Islet precursor cell (in vitro differentiated cells): Measurements from ENCODE around the gene CD34.

Experiments used
- DNase-seq: peaks from one replicate; pipeline ENCODE4 v3.0.0-alpha.2; 2018

Gene CD34

DNA sequence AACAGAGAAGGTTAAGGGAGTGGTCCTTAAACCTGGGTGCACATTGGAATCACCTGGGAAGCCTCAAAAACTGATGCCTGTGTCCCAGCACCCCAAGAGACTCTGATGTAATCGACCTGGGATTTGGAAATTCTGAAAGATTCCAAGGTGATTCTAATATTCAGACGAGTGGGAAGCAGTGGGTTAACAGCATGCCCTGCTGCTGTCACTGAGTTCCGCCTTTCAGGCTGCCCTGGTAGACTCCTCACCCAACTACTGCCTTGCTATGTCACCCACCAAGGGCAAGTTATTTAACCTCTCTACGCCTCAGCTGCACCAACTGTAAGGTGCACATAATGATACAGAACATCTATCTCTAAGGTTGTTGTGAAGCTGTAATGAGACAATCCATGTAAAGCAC is 59.2 kb downstream of the CD34 start:
- DNase-seq, result no peak

DNA sequence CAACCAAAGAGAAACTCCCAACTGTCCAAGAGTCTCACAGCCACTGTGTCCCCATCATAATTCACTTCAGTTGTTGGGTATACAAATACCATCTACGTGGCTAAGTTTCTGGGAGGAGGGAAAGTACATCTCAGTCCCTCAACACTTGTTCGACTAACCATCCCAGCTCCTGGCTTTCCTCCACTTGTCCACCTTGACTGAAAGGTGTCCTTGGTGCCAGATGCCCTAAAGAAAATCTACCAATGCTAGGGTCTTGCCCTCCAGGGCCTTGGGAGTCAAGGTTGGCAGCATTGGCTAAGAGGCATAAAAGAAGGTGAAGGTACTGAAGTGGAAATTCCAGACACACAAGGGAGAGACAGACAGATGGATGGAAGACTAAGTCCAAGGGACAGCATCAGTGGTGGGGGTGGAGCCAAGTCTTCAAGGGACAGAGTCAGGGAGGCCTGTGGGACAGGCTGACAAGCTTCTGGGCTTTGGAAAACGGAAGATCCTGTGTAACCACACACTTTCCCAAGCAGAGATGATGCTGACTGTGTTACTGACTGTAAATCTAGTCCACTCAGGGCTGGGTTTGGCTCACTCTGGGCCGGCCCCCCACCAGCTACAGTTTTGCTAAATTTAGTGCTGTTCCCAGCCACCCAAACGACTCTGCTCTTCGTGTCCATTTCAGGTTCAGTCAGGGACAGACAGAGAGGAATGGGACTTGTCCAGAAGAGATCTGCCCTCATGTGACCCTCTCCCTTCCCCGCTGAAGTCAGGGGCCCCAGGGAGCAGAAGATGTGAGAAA is 60.1 kb downstream of the CD34 start:
- DNase-seq, result peak; percentile 29

DNA sequence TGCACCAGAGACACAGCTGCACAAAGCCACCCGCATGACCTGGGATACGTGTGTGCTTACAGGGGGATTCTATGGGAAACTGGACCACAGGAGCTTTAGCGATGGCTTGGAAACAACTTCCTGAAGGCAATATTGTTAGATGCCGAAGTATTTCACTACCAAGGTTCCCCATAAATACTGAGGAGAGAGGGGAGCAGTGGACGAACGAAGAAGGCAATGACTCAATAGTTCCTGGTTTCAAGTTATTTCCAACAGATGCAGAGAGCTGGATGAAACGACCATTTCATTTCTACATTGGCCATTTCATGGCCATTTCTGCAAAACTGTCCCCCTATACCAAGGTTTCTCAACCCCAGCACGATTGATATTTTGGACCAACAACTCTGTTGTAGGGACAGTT is 61.3 kb downstream of the CD34 start:
- no peak for DNase-seq

DNA sequence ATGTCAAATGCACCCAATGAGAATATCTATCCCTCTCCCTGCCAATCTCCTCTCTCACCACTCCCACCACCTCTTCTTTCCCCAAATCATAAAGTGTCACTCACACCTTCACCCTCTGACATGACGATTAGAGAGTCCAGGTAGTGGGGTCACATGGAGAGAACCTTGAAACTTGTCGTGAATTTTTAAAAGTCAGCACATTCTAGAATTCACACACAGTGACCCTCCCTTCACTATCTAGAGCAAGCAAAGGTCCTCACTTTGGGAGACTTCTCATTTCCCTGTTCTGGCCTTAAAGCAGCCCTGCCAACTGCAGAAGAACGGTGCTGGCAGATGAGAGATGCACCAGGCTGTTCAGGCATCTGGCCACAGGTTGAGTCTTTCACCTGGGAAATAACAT is 61.9 kb downstream of the CD34 start:
- no peak for DNase-seq

DNA sequence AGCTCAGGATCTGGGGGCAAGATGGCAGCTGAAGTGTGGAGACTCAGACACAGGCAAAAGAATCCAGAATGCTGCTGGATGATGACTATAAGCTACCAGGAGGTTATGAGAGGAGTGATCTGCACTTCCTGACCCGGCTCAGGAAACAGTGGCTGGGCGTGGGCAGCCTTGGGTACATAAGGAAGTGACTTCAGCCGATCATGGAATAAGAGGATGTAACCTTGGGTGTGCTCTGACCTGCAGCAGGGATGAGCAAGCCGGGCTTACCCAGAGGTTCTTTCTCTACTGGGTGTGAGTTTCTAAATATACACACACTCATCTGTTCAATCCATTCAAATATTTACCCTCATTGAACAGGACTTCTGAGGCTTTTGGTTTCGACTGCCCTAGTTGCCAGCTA is 62.7 kb downstream of the CD34 start:
- DNase-seq, result no peak

DNA sequence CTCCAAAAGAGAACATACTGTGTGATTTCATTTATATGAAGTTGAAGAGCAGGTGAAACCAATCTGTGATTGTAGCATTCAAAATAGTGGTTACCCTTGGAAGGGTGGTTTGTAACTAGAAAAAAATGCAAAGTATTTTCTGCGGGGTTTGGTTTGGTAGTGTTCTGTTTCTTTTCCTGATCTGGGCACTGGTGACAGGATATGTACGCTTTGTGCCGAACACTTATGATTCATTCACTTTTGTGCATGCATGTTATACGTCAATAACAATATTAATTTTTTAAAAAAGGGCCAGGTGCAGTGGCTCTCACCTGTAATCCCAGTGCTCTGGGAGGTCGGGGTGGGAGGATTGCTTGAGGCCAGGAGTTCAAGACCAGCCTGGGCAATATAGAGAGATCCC is 63.8 kb downstream of the CD34 start:
- no peak for DNase-seq

DNA sequence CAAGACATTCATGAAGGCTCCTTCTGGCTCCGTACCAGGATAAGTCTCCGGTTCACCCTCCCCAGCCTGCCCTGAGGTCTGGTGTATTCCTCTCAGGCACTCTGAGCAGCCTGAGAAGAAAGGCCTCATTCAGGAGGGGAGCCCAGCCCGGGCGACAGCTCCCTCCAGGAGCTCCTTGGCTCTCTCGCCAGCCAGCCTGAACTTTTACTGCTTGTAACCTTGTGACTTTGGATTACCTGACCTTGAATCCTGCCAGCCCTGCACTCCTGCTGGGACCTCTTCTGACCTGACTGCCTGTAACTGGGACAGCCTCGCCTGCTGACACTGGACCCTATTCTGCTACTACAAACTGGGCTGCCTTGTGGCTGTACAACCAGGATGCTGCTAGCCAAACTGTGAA is 65.8 kb downstream of the CD34 start:
- no peak for DNase-seq

DNA sequence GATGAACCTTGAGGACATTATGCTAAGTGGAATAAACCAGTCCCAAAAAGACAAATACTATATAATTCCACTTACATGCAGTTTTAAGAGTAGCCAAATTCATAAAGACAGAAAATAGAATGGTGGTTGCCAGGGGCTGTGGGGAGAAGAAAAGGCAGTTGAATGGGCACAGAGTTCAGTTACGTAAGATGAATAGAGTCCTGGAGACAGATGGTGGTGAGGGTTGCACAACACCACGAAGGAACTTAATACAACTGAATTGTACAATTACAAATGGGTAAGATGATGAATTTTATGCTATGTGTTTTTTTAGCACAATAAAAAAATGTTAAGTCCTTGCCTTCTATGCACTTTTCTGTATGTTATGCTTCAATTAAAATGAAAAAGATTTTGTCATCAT is 66.6 kb downstream of the CD34 start:
- DNase-seq, result no peak

DNA sequence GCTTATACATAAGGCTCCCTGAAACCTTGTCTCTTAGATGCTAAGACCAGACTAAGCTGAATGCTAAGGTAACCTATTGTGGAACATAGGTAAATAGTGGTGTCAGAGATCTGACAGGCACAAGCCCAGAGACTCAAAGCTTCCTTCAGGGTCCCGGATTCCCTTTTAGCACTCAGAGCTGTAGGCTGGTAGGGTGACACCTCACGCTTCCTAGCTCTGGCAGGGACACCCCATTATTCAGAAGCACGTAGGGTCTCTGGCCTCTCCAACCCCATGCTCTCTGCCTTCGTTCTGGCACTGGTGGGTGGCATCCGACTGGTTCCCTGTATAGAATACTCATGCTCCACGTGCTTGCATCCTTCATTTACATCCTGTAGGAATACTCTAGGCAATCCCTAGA is 68.4 kb downstream of the CD34 start:
- no peak for DNase-seq

DNA sequence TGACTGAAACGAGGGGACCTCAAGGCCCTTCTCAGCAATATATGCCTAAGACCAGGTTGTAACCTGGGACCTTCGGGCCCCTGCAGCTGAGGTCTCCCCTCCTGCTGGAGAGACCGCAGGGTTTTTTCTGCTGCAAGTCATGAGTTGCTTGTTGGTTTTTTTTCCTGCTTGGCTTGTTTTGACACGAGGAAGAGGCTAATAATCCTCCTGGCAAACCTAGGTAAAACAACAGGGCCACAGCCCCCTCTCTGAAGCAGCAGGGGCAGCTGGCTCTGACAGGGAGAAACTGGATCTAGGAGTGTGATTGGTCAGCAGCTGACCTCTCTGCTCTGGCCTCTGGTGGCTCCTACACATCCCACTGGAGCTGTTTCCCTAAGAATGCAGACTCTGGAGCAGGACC is 69.0 kb downstream of the CD34 start:
- no peak for DNase-seq

DNA sequence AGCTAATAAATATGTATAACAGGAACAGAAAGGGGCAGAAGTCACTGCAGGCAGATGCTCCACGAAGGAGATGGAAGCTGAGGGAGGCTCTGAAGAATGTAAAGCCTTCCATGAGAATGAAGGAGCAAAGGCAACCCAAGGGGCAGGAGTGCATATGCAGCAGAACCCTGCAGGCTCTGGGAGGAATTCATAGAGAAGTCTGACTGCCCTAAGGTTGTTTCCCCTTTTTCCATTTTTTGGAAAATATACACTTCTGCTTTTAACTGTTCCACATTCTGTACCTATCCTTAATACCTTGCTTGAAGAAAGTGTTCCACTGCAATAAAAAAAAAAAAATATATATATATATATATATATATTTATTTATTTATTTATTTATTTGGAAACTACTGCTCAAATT is 69.6 kb downstream of the CD34 start:
- no peak for DNase-seq

DNA sequence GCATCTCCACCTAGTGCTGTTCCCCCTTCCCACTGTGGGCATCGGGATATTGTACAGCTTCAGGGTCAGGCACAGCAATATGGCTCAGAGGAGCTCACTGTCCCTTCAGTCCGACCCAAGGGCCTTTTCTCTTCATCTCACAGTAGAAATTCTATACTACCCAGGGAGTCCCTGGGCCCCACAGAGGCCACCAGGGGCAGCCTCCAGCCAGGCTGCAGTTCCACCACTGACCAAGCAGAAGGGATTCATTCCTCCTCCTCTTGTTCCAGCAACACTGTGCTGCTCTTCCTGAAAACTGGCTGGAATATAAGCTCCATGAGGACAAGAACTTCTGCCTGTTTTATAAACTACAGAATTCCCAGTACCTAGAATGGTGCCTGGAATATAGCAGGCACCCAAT is 70.5 kb downstream of the CD34 start:
- no peak for DNase-seq

DNA sequence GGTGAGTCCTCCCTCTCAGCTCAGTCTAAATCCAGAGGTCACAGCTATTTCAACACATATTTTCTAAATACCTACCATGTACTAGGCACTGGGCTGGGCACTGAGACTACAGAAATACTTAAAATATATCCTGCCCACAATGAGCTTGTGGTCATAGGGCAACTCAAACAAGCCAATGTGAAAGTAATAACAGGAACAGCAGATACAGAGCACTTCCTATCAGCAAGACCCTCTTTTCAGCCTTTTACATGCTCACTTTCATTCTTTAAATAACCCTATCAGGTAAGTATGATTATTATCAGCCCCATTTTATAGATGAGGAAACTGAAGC is 71.9 kb downstream of the CD34 start:
- DNase-seq, result no peak

DNA sequence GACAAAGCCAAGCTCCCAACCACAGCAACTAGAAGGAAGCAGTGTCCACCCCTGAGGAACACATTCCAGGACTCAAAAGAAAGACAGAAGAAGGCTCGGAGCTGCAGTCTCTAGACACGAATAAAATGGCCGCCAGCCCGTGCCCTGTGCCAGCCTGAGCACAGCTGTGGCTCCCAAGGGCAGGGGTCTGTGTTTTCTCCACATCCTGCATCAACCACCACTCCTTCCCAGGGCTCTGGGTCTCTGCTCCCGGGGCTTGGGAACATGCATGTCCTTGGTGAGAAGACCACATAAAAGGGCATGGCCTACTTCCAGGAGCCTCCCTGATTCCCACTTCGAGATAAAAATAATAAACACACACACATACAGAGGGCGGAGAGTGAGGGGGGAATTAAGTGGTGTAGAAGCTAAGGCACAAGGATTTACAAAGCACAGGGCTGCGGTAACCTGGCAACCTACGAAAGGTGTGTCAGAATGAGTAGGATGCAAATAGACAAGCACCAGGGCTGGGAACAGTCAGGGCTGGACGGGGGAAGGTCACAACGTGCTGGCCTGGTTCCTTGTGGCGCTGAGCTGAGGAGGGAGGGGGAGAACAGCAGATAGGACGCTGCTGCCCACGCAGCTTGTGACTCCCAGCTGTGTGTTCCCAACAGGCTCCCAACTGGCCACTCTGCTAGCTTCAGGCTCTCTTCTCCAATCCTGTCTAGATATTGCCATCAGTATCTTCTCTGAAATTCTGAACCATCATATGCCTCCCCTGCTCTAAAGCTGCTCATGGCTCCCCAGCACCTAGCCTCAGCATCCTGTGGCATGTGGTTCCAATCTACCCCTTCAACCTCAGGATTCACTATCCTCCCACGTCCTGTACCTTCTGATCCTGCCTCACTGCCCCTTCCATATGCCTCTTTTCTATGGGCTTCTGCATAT is 72.5 kb downstream of the CD34 start:
- no peak for DNase-seq

DNA sequence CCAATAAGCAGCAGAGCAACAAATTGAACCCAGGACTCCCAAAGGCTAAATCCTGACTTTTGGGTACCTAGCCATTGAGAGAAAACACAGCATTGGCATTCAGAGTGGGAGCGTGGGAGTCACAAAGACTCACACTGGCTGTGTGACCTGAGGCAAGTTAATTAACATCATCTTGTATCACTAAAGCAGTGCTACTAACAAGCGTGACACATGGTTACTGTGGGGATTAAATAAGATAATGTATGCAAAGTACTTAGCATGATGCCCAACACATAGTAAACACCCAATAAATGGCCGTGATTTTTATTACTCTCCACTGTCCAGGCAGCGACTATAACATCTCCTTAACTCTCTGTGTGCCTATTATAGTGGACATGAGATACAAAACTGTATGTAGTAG is 73.3 kb downstream of the CD34 start:
- DNase-seq, result no peak

DNA sequence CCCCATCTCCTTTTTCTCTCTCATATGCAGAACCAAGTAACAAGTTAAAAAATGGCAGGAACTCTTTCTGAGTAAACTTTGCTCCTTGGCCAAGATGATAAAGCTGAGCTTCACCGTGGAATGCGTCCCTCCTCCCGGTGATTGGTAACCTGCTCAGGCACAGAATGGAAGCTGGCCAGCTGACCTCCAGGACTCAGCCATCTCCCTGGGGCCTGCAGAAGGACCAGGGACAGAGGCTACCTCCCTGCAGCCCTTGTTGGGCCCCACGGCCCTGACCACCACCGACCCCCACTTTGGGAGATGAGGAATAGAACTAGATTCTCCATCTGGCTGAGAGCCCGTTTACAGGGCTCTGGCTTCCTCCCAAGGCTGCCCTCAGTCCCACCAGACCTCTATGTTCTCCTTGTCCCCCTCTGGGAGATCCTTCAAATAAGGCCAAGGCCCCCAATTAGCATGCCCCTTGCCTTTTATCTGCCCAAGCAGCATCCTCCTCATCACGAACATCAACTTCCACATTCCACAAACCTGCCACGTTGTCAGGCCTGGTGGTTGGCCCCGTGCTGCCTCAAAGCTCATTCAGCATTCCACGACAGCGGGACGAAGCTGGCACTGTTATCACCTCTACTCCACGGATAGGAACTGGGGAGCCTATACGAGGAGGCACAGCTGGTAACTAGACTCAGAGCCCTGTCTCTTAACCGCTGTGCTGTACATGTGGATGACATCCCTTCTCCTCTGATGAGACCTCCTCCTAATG is 74.2 kb downstream of the CD34 start:
- no peak for DNase-seq

DNA sequence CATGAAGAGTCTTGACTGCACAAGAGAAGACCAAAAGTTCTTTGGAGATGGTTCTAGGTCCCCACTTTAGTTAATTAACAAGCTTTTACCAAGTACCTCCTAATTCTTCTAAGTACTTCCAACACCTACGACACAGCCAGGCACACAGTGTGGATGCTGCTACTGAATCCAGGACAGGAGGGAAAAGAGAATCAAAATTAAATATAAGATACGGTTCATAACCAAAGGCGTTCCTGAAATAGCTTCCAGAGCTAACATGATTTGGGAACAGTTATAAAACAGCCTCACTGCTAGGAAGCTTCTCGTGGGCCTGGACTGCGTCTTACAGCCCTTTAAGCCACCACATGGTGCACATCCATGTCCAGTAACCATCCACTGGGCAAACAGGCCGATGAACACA is 75.0 kb downstream of the CD34 start:
- DNase-seq, result no peak

DNA sequence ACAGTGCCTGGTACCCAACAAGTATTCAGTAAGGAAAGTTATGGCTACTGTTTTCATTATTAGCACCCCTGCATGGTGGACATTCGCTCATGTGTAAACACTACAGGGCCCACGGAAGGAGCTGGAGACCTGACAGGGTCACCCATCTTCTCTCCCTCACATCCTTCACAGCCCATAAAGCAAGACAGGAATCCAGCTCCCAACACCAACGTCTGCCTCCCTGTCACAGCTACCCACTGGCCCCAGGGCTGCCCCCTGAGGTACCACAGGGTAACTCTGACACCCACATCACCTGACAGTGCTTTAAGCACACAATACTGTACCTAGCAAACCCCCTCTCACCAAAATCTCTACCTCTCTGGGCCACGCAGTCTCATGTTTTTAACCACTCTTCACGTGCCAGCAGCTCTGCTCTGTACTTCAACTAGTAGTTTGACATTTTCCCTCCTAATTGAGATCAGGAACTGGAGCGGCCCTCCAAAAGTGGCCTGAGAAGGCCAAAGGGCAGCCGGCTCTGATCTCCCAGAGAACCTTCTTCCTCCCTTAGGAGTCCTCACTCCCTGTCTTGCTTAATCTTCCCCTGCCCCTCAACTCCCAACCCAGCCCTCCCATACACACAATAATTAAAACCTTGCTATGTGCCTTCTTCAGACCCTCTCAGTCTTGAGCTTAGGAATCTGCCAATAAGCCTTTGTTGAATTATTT is 76.8 kb downstream of the CD34 start:
- DNase-seq, result no peak

DNA sequence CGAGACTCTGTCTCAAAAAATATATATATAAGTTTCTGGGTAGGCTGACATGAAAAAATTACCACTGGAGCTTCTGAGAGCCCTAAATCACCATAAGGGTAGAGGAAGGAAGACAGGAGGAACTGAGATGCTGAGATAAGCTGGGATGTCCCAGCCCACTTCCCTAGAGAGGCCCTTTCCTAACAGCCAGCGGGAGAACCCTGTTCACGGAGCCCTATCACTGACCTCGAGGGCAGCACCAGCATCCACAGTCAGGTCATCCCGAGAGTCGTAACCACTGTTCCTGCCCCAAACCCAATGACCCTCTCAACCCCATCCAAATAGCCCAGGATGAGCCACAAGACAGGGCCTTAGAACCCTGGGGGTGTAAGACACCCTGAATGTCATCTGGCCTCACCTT is 77.5 kb downstream of the CD34 start:
- DNase-seq, result no peak

DNA sequence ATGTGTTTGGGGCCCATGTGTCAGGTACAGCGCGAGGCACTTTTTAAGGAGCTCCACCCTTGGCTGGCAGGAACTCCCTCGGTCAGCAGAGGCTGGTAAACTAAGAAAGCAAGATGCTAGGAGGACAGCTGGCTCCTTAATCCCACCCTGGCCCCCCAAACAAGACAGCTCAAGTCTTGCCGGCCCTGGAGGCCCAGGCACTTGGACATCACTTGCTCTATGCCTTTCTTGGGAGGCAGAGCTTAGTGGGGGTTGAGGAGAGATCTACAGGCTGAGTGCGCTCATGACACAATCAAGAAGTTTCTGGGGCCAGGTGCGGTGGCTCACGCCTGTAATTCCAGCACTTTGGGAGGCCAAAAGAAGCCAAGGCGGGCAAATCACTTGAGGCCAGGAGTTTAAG is 78.1 kb downstream of the CD34 start:
- no peak for DNase-seq

DNA sequence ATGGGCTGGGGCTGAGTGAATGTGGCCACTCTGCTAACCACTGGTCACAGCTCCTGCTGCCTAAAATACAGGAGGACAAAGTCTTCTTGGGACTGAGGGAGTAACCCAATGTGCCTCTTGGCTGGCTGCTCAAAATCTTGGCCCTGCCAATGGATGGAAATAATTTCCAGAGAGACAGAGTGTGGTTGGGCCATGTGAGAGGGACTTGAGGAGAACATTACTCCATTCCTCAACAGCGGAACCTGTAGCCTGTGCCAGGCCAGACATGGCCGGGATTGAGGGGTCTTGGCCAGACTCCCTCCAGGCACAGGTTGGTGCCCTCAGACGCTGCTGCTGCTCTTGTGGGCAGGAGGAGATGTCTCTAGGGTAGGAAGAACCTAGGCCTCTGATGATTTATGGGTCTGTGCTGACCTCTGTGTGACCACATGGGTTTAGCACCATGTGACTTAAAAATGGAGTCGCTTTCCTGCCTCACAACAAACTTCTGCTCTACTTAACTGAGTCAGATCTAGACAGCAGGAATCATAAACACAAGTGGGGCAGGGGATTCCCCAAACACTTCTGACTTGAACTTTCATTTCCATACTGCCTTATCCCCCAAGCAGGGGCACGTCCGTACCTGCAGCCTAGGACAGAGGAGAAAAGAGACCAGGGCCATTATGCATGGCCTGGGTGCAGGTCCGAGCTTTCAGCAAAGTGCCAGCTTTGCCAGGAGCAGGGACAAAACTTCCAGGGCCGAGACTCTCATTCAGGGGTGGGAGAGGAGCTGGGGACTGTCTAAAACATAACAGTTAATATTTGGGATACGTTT is 79.2 kb downstream of the CD34 start:
- DNase-seq, result no peak
